Testis (tissue), 2 donors: ENCODE data around the gene ANAPC5.
"Not testable (repeated sequence)": the region's sequence is repeated elsewhere in the genome, so short reads cannot be mapped to it uniquely, and the experiment has no call there.

Experiments used
- CTCF ChIP-seq, 3 experiments: fragments of 450-650 bp in 2 of 3; fragments of 200-600 bp in 1 of 3; sonication (generic) in 1 of 3; IDR thresholded peaks; one replicate each; pipeline ENCODE4 v1.5.1; 2016 to 2019; ENCODE audit warnings: antibody characterized with exemption in 3 of 3, mild to moderate bottlenecking in 2 of 3, moderate library complexity in 1 of 3
- POLR2A ChIP-seq: fragments of 450-650 bp; IDR thresholded peaks from one replicate; pipeline ENCODE4 v1.6.1; 2017; ENCODE audit warnings: antibody characterized with exemption, mild to moderate bottlenecking, moderate library complexity

DNA sequence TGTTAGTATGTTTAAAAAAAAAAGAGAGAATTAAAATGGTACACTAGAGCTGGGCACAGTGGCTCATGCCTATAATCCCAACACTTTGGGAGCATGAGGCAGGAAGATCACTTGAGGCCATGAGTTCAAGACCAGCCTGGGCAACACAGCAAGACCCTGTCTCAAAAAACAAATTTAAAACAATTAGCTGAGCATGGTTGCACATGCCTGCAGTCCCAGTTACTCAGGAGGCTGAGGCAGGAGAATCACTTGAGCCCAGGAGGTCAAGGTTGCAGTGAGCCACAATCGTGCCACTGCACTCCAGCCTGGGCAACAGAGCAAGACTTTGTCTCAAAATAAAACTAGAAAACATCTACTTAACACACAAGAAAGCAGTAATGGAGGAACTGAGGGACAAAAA, 42.0 kb downstream of the ANAPC5 start:
- not testable (repeated sequence) for TF ChIP-seq CTCF (IDR thresholded peaks at IDR 0.05); POLR2A
